ENCODE data around the gene SPEG.

DNA sequence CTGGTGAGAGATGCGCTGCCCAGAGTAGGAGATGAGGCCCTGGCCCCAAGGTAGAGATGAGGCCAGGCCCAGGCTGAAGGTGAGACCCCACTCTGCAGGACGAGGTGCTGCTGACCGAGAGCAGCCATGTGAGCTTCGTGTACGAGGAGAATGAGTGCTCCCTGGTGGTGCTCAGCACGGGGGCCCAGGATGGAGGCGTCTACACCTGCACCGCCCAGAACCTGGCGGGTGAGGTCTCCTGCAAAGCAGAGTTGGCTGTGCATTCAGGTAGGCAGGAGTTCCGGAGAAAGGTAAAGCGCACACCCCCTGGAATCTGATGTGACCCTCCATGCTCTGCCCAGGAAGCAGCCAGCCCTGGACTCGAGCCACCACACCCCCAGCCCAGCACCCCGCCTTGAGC, 42.5 kb downstream of the SPEG start:
- TF ChIP-seq CTCF (IDR thresholded peaks at IDR 0.05; ENCODE audit: insufficient read depth, low read depth, low read length) (no peak), EZH2 (IDR thresholded peaks at IDR 0.05; ENCODE audit: insufficient read depth, low read length) (no peak)
